ENCODE results near the gene NMRK1.

NMRK1 gene

GRCh38 chr9:75027187-75028107 lies 60.5 kb downstream of the NMRK1 start:
- H3K4me3 ChIP-seq (ENCODE audit: low read depth, low read length) = peak overlapping the region; percentile 55
- 0 out of 2 replicates have a peak, but pooled peaks have one; percentile 11 for TF ChIP-seq CTCF (IDR thresholded peaks at IDR 0.05; ENCODE audit: borderline replicate concordance, insufficient read depth, low read depth, low read length)

DNA sequence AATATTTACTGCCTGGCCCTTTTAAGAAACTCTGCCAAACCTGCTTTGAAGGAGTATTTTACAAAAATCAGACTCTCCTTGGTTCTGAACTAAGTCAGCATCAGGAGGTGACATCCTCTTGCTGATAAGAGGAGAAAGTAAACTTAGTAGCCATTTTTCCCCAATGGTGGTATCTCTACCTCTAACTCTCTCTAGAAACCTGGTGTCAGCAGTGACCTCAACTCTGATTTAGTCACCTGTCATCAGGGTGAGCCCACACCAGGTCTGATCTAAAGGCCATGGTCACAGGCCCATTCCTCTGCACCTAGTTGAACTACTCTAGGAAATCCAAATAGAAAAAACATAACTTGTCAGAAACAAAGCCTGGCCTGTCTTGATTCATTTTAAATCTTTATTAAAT lies 64.1 kb downstream of the NMRK1 start:
- no peak overlapping the region for H3K4me3 ChIP-seq (ENCODE audit: low read depth, low read length)
- no peak for TF ChIP-seq CTCF (IDR thresholded peaks at IDR 0.05; ENCODE audit: borderline replicate concordance, insufficient read depth, low read depth, low read length)

GRCh38 chr9:75019654-75020053 lies 68.3 kb downstream of the NMRK1 start:
- TF ChIP-seq CTCF (IDR thresholded peaks at IDR 0.05; ENCODE audit: borderline replicate concordance, insufficient read depth, low read depth, low read length) = no peak
- no peak overlapping the region for H3K4me3 ChIP-seq (ENCODE audit: low read depth, low read length)

GRCh38 chr9:75019022-75019421 lies 68.9 kb downstream of the NMRK1 start:
- no peak for TF ChIP-seq CTCF (IDR thresholded peaks at IDR 0.05; ENCODE audit: borderline replicate concordance, insufficient read depth, low read depth, low read length)

DNA sequence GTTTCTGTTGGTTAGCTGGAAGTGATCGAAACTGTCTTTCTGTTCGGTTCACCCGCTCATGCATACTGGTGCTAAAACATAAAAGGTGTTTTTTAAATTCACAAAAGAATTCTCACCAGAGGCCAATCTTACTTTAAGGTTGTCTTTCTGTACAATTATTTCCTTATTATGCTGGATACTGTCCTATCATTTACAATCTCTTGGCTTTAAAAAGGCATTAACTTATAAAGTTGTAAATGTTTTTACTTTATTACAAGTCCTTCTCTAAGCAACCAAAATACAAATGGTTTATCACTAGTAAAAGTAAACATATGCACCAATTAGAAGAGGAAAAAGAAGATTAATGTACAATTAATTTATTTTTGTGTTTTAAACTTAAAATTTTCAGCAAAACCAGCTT lies 70.6 kb downstream of the NMRK1 start:
- no peak overlapping the region for H3K4me3 ChIP-seq (ENCODE audit: low read depth, low read length)
- TF ChIP-seq CTCF (IDR thresholded peaks at IDR 0.05; ENCODE audit: borderline replicate concordance, insufficient read depth, low read depth, low read length) = no peak

More at GRCh38 chr9:75019022-75019421, 68.9 kb downstream of the NMRK1 start:
- no peak overlapping the region for H3K4me3 ChIP-seq (ENCODE audit: low read depth, low read length)

GRCh38 chr9:75013735-75014134 lies 74.2 kb downstream of the NMRK1 start:
- H3K4me3 ChIP-seq (ENCODE audit: low read depth, low read length) = no peak overlapping the region
- no peak for TF ChIP-seq CTCF (IDR thresholded peaks at IDR 0.05; ENCODE audit: borderline replicate concordance, insufficient read depth, low read depth, low read length)

Data from GM12875 (cell line).